ENCODE data around the gene BTN1A1.

GRCh38 chr6:26464014-26464413, 36.1 kb upstream of the BTN1A1 start:
- TF ChIP-seq EZH2 (IDR thresholded peaks at IDR 0.05; ENCODE audit: insufficient read depth, low read length) = no peak
- TF ChIP-seq CTCF (IDR thresholded peaks at IDR 0.05; ENCODE audit: insufficient read depth, low read depth, low read length) = no peak

Data from astrocyte (in vitro differentiated cells and primary cell).